HG03565 (cell line): ENCODE measurements around the gene DOCK9.

Source experiments
- ATAC-seq: cut with Tn5 transposase; IDR thresholded peaks from one replicate; pipeline ENCODE4 v1.9.1; 2021; ENCODE audit warnings: mild to moderate bottlenecking, moderate library complexity; ENCODE audit not compliant: unreplicated experiment

DOCK9 gene

GRCh38 chr13:98803111-98803561 lies 174.7 kb downstream of the DOCK9 start:
- no peak for ATAC-seq

- ATAC-seq, result no peak
Measured at GRCh38 chr13:98802559-98802958, 175.3 kb downstream of the DOCK9 start.

GRCh38 chr13:98801626-98802418 lies 176.0 kb downstream of the DOCK9 start:
- no peak for ATAC-seq

- no peak for ATAC-seq
Measured at GRCh38 chr13:98800078-98800477, 177.8 kb downstream of the DOCK9 start.

GRCh38 chr13:98798849-98799645 lies 178.8 kb downstream of the DOCK9 start:
- no peak for ATAC-seq

GRCh38 chr13:98797456-98797855 lies 180.4 kb downstream of the DOCK9 start:
- ATAC-seq, result no peak

- no peak for ATAC-seq
Measured at GRCh38 chr13:98796798-98797197, 181.1 kb downstream of the DOCK9 start.

GRCh38 chr13:98796191-98796590 lies 181.7 kb downstream of the DOCK9 start:
- no peak for ATAC-seq

GRCh38 chr13:98795220-98795619 lies 182.6 kb downstream of the DOCK9 start:
- ATAC-seq, result no peak

- no peak for ATAC-seq
Measured at GRCh38 chr13:98794498-98794897, 183.4 kb downstream of the DOCK9 start.

- ATAC-seq, result no peak
Measured at GRCh38 chr13:98792785-98793495, 184.9 kb downstream of the DOCK9 start.

GRCh38 chr13:98792321-98792720 lies 185.5 kb downstream of the DOCK9 start:
- ATAC-seq, result no peak

GRCh38 chr13:98791611-98792010 lies 186.3 kb downstream of the DOCK9 start:
- no peak for ATAC-seq

GRCh38 chr13:98787996-98788395 lies 189.9 kb downstream of the DOCK9 start:
- ATAC-seq, result no peak

GRCh38 chr13:98787173-98787572 lies 190.7 kb downstream of the DOCK9 start:
- ATAC-seq, result no peak

- no peak for ATAC-seq
Measured at GRCh38 chr13:98786023-98786422, 191.8 kb downstream of the DOCK9 start.

- no peak for ATAC-seq
Measured at GRCh38 chr13:98785405-98785804, 192.5 kb downstream of the DOCK9 start.

- no peak for ATAC-seq
Measured at GRCh38 chr13:98784666-98785065, 193.2 kb downstream of the DOCK9 start.

GRCh38 chr13:98783856-98784478 lies 193.9 kb downstream of the DOCK9 start:
- ATAC-seq, result no peak

- ATAC-seq, result no peak
Measured at GRCh38 chr13:98782654-98783053, 195.2 kb downstream of the DOCK9 start.

- ATAC-seq, result no peak
Measured at GRCh38 chr13:98781905-98782304, 196.0 kb downstream of the DOCK9 start.
